ACHN (cell line): ENCODE measurements around the gene IGFALS.

Experiments
- DNase-seq: peaks from one replicate; pipeline ENCODE4 v3.0.0-alpha.2; 2015
- in situ Hi-C: cut with HindIII; loops from 2 replicates; pipeline ENCODE4 v1.10.0; 2017; ENCODE audit warnings: low sequenced_read_pairs, low pct_ligation_motif_present, low pct_unique_long_range_greater_than_20kb

IGFALS gene

GRCh38 chr16:1757714-1758461 lies 35.6 kb downstream of the IGFALS start:
- in situ Hi-C loops, result no loop called here
- no peak for DNase-seq

- in situ Hi-C loops, result no loop called here
- DNase-seq, result no peak
These were observed 39.3 kb downstream of the IGFALS start for GRCh38 chr16:1754204-1754603.

GRCh38 chr16:1752853-1753252 lies 40.7 kb downstream of the IGFALS start:
- in situ Hi-C loops, result no loop called here

GRCh38 chr16:1751946-1752345 lies 41.6 kb downstream of the IGFALS start:
- no peak for DNase-seq
- in situ Hi-C loops, result no loop called here

More at GRCh38 chr16:1752853-1753252, 40.7 kb downstream of the IGFALS start:
- no peak for DNase-seq

- in situ Hi-C loops, result no loop called here
- no peak for DNase-seq
These were observed 44.1 kb downstream of the IGFALS start for GRCh38 chr16:1749152-1750117.

GRCh38 chr16:1747934-1748333 lies 45.6 kb downstream of the IGFALS start:
- in situ Hi-C loops, result no loop called here
- no peak for DNase-seq

- no peak for DNase-seq
- in situ Hi-C loops, result no loop called here
These were observed 46.8 kb downstream of the IGFALS start for GRCh38 chr16:1746693-1747195.

GRCh38 chr16:1745900-1746692 lies 47.4 kb downstream of the IGFALS start:
- in situ Hi-C loops, result no loop called here
- DNase-seq, result no peak

GRCh38 chr16:1745181-1745899 lies 48.2 kb downstream of the IGFALS start:
- no peak for DNase-seq
- in situ Hi-C loops, result no loop called here

GRCh38 chr16:1744338-1744840 lies 49.1 kb downstream of the IGFALS start:
- DNase-seq, result no peak
- in situ Hi-C loops, result no loop called here

- in situ Hi-C loops, result no loop called here
- no peak for DNase-seq
These were observed 49.8 kb downstream of the IGFALS start for GRCh38 chr16:1743376-1744337.

GRCh38 chr16:1741553-1742165 lies 51.8 kb downstream of the IGFALS start:
- in situ Hi-C loops, result no loop called here
- DNase-seq, result no peak

GRCh38 chr16:1740781-1741490 lies 52.6 kb downstream of the IGFALS start:
- in situ Hi-C loops, result no loop called here
- DNase-seq, result no peak
